ENCODE data around the gene CACNA1B.
"Not testable (repeated sequence)": the region's sequence is repeated elsewhere in the genome, so short reads cannot be mapped to it uniquely, and the experiment has no call there.

CACNA1B gene

GRCh38 chr9:138112090-138112748, 234.6 kb downstream of the CACNA1B start:
- Histone ChIP-seq H3K79me2 (ENCODE audit: low read length) (no peaks in the 10 kb centered on the region), H3K9ac (ENCODE audit: low read length) (no peak overlapping the region), H3K9me2 (replicated peaks; ENCODE audit: insufficient read depth, low read length) (no peaks in the 10 kb centered on the region), H3F3A (ENCODE audit: insufficient read depth, low read length) (no peaks in the 10 kb centered on the region), H3K36me3 (replicated peaks; ENCODE audit: insufficient read depth, low read length) (no peaks in the 10 kb centered on the region), H3K4me2 (ENCODE audit: low read depth, low read length) (no peak overlapping the region), H3K9me3 (replicated peaks; ENCODE audit: insufficient read depth, low read length) (no peaks in the 10 kb centered on the region), H3K27me3 (replicated peaks; ENCODE audit: insufficient read depth, low read length) (peaks cover 80% of the 10 kb centered on the region), H3K4me3 (ENCODE audit: low read length) (no peak overlapping the region), H4K20me1 (ENCODE audit: insufficient read depth, low read length) (no peaks in the 10 kb centered on the region), H3K27ac (ENCODE audit: low read length) (no peak overlapping the region), H2AFZ (ENCODE audit: low read length) (no peak overlapping the region), H3K4me1 (ENCODE audit: low read length) (no peaks in the 10 kb centered on the region)
- TF ChIP-seq EZH2phosphoT487 (IDR thresholded peaks at IDR 0.05; ENCODE audit: low read length), result no peak
- TF ChIP-seq, protein P1, sequence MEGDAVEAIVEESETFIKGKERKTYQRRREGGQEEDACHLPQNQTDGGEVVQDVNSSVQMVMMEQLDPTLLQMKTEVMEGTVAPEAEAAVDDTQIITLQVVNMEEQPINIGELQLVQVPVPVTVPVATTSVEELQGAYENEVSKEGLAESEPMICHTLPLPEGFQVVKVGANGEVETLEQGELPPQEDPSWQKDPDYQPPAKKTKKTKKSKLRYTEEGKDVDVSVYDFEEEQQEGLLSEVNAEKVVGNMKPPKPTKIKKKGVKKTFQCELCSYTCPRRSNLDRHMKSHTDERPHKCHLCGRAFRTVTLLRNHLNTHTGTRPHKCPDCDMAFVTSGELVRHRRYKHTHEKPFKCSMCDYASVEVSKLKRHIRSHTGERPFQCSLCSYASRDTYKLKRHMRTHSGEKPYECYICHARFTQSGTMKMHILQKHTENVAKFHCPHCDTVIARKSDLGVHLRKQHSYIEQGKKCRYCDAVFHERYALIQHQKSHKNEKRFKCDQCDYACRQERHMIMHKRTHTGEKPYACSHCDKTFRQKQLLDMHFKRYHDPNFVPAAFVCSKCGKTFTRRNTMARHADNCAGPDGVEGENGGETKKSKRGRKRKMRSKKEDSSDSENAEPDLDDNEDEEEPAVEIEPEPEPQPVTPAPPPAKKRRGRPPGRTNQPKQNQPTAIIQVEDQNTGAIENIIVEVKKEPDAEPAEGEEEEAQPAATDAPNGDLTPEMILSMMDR (IDR thresholded peaks at IDR 0.05; ENCODE audit: low read length), result no peak
- TF ChIP-seq EZH2 (optimal IDR thresholded peaks at IDR 0.05; ENCODE audit: low read depth, low read length), result no peak
- DNase-seq, result no peak

DNA sequence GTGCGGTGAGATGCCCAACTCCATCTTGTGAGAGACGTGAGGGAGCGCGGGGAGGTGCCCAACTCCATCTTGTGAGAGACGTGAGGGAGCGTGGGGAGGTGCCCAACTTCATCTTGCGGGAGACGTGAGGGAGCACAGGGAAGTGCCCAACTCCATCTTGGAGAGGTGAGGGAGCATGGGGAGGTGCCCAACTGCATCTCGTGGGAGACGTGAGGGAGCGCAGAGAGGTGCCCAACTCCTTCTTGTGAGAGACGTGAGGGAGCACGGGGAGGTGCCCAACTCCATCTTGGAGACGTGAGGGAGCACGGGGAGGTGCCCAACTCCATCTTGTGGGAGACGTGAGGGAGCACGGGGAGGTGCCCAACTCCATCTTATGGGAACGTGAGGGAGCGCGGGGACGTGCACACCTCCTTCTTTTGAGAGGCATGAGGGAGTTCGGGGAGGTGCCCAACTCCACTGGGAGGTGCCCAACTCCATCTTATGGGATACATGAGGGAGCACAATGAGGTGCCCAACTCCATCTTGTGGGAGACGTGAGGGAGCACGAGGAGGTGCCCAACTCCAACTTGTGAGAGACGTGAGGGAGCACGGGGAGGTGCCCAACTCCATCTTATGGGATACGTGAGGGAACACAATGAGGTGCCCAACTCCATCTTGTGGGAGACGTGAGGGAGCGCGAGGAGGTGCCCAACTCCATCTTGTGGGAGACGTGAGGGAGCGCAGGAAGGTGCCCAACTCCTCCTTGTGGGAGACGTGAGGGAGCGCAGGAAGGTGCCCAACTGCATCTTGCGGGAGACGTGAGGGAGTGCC, 235.4 kb downstream of the CACNA1B start:
- DNase-seq, result no peak
- no peak overlapping the region for H3K4me3 ChIP-seq (ENCODE audit: low read length)
- H3K9ac ChIP-seq (ENCODE audit: low read length), result no peak overlapping the region
- H3K4me1 ChIP-seq (ENCODE audit: low read length), result no peaks in the 10 kb centered on the region
- peaks cover 83% of the 10 kb centered on the region for H3K27me3 ChIP-seq (replicated peaks; ENCODE audit: insufficient read depth, low read length)
- TF ChIP-seq, protein P1 (IDR thresholded peaks at IDR 0.05; ENCODE audit: low read length), result no peak
- no peaks in the 10 kb centered on the region for H3K36me3 ChIP-seq (replicated peaks; ENCODE audit: insufficient read depth, low read length)
- H3K4me2 ChIP-seq (ENCODE audit: low read depth, low read length), result no peak overlapping the region
- no peaks in the 10 kb centered on the region for H3K9me3 ChIP-seq (replicated peaks; ENCODE audit: insufficient read depth, low read length)
- H3K27ac ChIP-seq (ENCODE audit: low read length), result no peak overlapping the region
- no peaks in the 10 kb centered on the region for H3F3A ChIP-seq (ENCODE audit: insufficient read depth, low read length)
- no peak overlapping the region for H2AFZ ChIP-seq (ENCODE audit: low read length)
- no peaks in the 10 kb centered on the region for H4K20me1 ChIP-seq (ENCODE audit: insufficient read depth, low read length)
- no peaks in the 10 kb centered on the region for H3K9me2 ChIP-seq (replicated peaks; ENCODE audit: insufficient read depth, low read length)
- H3K79me2 ChIP-seq (ENCODE audit: low read length), result no peaks in the 10 kb centered on the region

DNA sequence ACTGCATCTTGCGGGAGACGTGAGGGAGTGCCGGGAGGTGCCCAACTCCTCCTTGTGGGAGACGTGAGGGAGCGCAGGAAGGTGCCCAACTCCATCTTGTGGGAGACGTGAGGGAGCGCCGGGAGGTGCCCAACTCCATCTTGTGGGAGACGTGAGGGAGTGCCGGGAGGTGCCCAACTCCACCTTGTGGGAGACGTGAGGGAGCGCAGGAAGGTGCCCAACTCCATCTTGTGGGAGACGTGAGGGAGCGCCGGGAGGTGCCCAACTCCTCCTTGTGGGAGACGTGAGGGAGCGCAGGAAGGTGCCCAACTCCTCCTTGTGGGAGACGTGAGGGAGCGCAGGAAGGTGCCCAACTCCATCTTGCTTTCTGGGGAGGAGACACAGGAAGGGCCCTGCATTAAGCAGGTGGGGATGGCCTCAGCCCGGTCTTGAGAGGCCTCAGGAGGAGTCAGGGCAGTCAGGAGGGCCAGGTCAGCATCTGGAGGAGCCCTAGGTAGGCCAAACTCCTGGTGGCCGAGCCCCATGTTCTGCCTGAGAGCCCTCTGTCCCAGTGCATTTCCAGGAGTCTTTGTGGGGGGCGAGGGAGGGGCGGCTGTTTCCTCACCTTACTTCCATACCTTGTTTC, 236.2 kb downstream of the CACNA1B start:
- H3K4me1 ChIP-seq (ENCODE audit: low read length); H2AFZ ChIP-seq (ENCODE audit: low read length); H3K4me2 ChIP-seq (ENCODE audit: low read depth, low read length); H3K9me3 ChIP-seq (replicated peaks; ENCODE audit: insufficient read depth, low read length); H3K4me3 ChIP-seq (ENCODE audit: low read length); H3K36me3 ChIP-seq (replicated peaks; ENCODE audit: insufficient read depth, low read length); DNase-seq; H4K20me1 ChIP-seq (ENCODE audit: insufficient read depth, low read length); H3K27ac ChIP-seq (ENCODE audit: low read length); H3K79me2 ChIP-seq (ENCODE audit: low read length); H3K9me2 ChIP-seq (replicated peaks; ENCODE audit: insufficient read depth, low read length); H3F3A ChIP-seq (ENCODE audit: insufficient read depth, low read length); H3K9ac ChIP-seq (ENCODE audit: low read length): not testable (repeated sequence)
- peaks cover 81% of the 10 kb centered on the region for H3K27me3 ChIP-seq (replicated peaks; ENCODE audit: insufficient read depth, low read length)
